Middle frontal gyrus (tissue), 1 donor: ENCODE results near the gene DGKG.

Source experiments
- DNase-seq: peaks from one replicate; pipeline ENCODE4 v3.0.0-alpha.2; 2015; ENCODE audit warnings: low spot score; ENCODE audit errors: extremely low spot score

Gene DGKG

GRCh38 chr3:186361762-186362536 is at the start of gene DGKG:
TSS of gene DGKG (minus strand) at chr3:186362234. CDS start at chr3:186320459, 41,775 bp downstream.
- no peak for DNase-seq

- no peak for DNase-seq
Observed at GRCh38 chr3:186411089-186411488, 49.1 kb upstream of the DGKG start.

- no peak for DNase-seq
Observed at GRCh38 chr3:186406669-186407635, 44.9 kb upstream of the DGKG start.

- DNase-seq, result no peak
Observed at GRCh38 chr3:186401556-186401955, 39.5 kb upstream of the DGKG start.

GRCh38 chr3:186400662-186401061 is 38.6 kb upstream of the DGKG start:
- DNase-seq, result no peak

GRCh38 chr3:186400026-186400425 is 38.0 kb upstream of the DGKG start:
- no peak for DNase-seq

- DNase-seq, result no peak
Observed at GRCh38 chr3:186394566-186395217, 32.7 kb upstream of the DGKG start.

- DNase-seq, result no peak
Observed at GRCh38 chr3:186386883-186387560, 25.0 kb upstream of the DGKG start.

GRCh38 chr3:186385856-186386602 is 24.0 kb upstream of the DGKG start:
- DNase-seq, result no peak

GRCh38 chr3:186383026-186383993 is 21.3 kb upstream of the DGKG start:
- no peak for DNase-seq

- DNase-seq, result no peak
Observed at GRCh38 chr3:186382217-186382885, 20.3 kb upstream of the DGKG start.

GRCh38 chr3:186381424-186382216 is 19.6 kb upstream of the DGKG start:
- DNase-seq, result no peak

GRCh38 chr3:186380622-186381380 is 18.8 kb upstream of the DGKG start:
- no peak for DNase-seq

- no peak for DNase-seq
Observed at GRCh38 chr3:186375443-186375842, 13.4 kb upstream of the DGKG start.

GRCh38 chr3:186374376-186374775 is 12.3 kb upstream of the DGKG start:
- DNase-seq, result no peak

GRCh38 chr3:186369217-186369616 is 7.2 kb upstream of the DGKG start:
- DNase-seq, result no peak

GRCh38 chr3:186368717-186369116 is 6.7 kb upstream of the DGKG start:
- no peak for DNase-seq
